K562 (cell line): Measurements from ENCODE around the gene LRMDA. TPM values are rescaled to one million over a fixed set of nuclear protein-coding genes. Genes with fewer than 3 reads are reported as not detected.
A peak's percentile ranks its signal among the peaks of the same experiment; 100 is the strongest.

Experiments
- ATAC-seq: fragments of 200-7000 bp; cut with Tn5 transposase; 3 replicates; pipeline ENCODE4 v1.9.1; 2020; ENCODE audit warnings: moderate library complexity
- BruUV-seq: library from RNA; stranded (reverse); fragments of 400-500 nt; replicated peaks from 2 replicates; lab custom pipeline; 2021; lab: Mats Ljungman, UMichigan
- CTCF ChIA-PET: fragments of 300-600 bp; formaldehyde crosslinking; extraction: SDS; loops from one replicate; lab custom pipeline; 2021; ENCODE audit warnings: low intra/inter-chr PET ratio; lab: Yijun Ruan, JAX
- POLR2A ChIA-PET: fragments of 300-600, 350-650 bp; sonication (Branson Sonifier 250); formaldehyde crosslinking; extraction: SDS; loops from one replicate; lab custom pipeline; 2021; ENCODE audit warnings: antibody characterized with exemption, inconsistent platforms; lab: Yijun Ruan, JAX
- DNase-seq, 4 experiments: peaks; one replicate each; pipeline versions ENCODE4 v3.0.0 to v3.0.0-alpha.2; 2011 to 2018; ENCODE audit warnings: low spot score in 3 of 4, mixed read lengths in 3 of 4; ENCODE audit errors: extremely low read depth in 1 of 4
- FAIRE-seq: peaks from 2 replicates; lab custom pipeline; 2011; peaks lifted over from hg19 to GRCh38; lab: Jason Lieb, UNC
- H2AFZ ChIP-seq: 2 replicates; pipeline ENCODE4 v1.6.0; 2011; ENCODE audit warnings: low read depth, low read length, control low read depth, inconsistent platforms
- H3K27ac ChIP-seq: fragments of 200-600 bp; 3 replicates; pipeline ENCODE4 v1.8.0; 2011; ENCODE audit warnings: low read depth, mild to moderate bottlenecking, control low read depth, inconsistent platforms, low read length, moderate library complexity, mixed read lengths; ENCODE audit errors: extremely low read depth
- H3K27me3 ChIP-seq, 2 experiments: fragments of 300-600 bp in 1 of 2; 2 replicates in 1 of 2; 3 replicates in 1 of 2; pipeline versions ENCODE4 v1.6.0 to v1.8.0; 2011; ENCODE audit warnings: inconsistent platforms in 2 of 2, low read length in 2 of 2, mild to moderate bottlenecking in 1 of 2, mixed read lengths in 1 of 2, moderate library complexity in 1 of 2; ENCODE audit not compliant: control insufficient read depth in 2 of 2, insufficient read depth in 2 of 2
- H3K36me3 ChIP-seq: fragments of 300-600 bp; 3 replicates; pipeline ENCODE4 v1.8.0; 2011; ENCODE audit warnings: mild to moderate bottlenecking, low read length, inconsistent platforms; ENCODE audit not compliant: control insufficient read depth, insufficient read depth
- H3K4me1 ChIP-seq, 2 experiments: fragments of 200-600 bp in 1 of 2; replicated peaks in 1 of 2; 2 replicates in 1 of 2; 3 replicates in 1 of 2; pipeline versions ENCODE4 v1.5.1 to v1.8.0; 2011; ENCODE audit warnings: inconsistent platforms in 2 of 2, low read length in 2 of 2, mild to moderate bottlenecking in 1 of 2, mixed read lengths in 1 of 2, moderate library complexity in 1 of 2; ENCODE audit not compliant: control insufficient read depth in 2 of 2, insufficient read depth in 2 of 2
- H3K4me2 ChIP-seq: 2 replicates; pipeline ENCODE4 v1.6.1; 2011; ENCODE audit warnings: low read length, control low read depth, inconsistent platforms, mixed read lengths; ENCODE audit not compliant: insufficient read depth
- H3K4me3 ChIP-seq: fragments of 200-600 bp; sonication (generic), shearing (Covaris generic); 2 replicates; pipeline ENCODE4 v1.5.1; 2016; ENCODE audit warnings: control low read depth, inconsistent platforms
- H3K79me2 ChIP-seq: fragments of 200-600 bp; 3 replicates; pipeline ENCODE4 v1.8.0; 2011; ENCODE audit warnings: low read length, inconsistent platforms; ENCODE audit not compliant: control insufficient read depth, insufficient read depth
- H3K9ac ChIP-seq, 2 experiments: 2 replicates each; pipeline versions ENCODE4 v1.6.0 to v1.6.1; 2011; ENCODE audit warnings: low read depth in 2 of 2, low read length in 2 of 2, control low read depth in 1 of 2, inconsistent platforms in 1 of 2, mild to moderate bottlenecking in 1 of 2, mixed read lengths in 1 of 2; ENCODE audit not compliant: insufficient read depth in 1 of 2
- H3K9me1 ChIP-seq: one replicate; pipeline ENCODE4 v1.6.0; 2011; ENCODE audit warnings: inconsistent platforms, mild to moderate bottlenecking, low read length, moderate library complexity; ENCODE audit not compliant: control insufficient read depth, insufficient read depth
- H3K9me3 ChIP-seq: replicated peaks from 2 replicates; pipeline ENCODE4 v1.5.1; 2011; ENCODE audit warnings: low read depth, low read length, inconsistent platforms; ENCODE audit not compliant: control insufficient read depth, insufficient read depth
- H4K20me1 ChIP-seq: replicated peaks from 2 replicates; pipeline ENCODE4 v1.6.1; 2011; ENCODE audit warnings: low read length, inconsistent platforms, mixed read lengths; ENCODE audit not compliant: control insufficient read depth, insufficient read depth
- CBX3 ChIP-seq, 2 experiments: IDR thresholded peaks; 1 replicate in 1 of 2; 2 replicates in 1 of 2; pipeline ENCODE4 v1.6.1; 2012; ENCODE audit warnings: inconsistent platforms in 2 of 2, low read length in 2 of 2, borderline replicate concordance in 1 of 2, control low read depth in 1 of 2
- CSDE1 ChIP-seq, 2 experiments: fragments of 450-650 bp; IDR thresholded peaks; 2 replicates each; pipeline ENCODE4 v1.6.1; 2016; ENCODE audit warnings: mild to moderate bottlenecking in 1 of 2
- DACH1 ChIP-seq: fragments of 450-650 bp; IDR thresholded peaks from 2 replicates; pipeline ENCODE4 v1.6.1; 2018; ENCODE audit not compliant: partially characterized antibody
- DPF2 ChIP-seq: fragments of 450-650 bp; IDR thresholded peaks from 2 replicates; pipeline ENCODE4 v1.6.1; 2016
- FOSL1 ChIP-seq: fragments of 200-800 bp; sonication (Bioruptor generic); conservative IDR thresholded peaks from 2 replicates; pipeline ENCODE4 v1.6.1; 2016; ENCODE audit warnings: missing genetic modification characterization, missing compliant biosample characterization
- HLTF ChIP-seq: fragments of 450-650 bp; IDR thresholded peaks from 2 replicates; pipeline ENCODE4 v1.6.1; 2016
- JUND ChIP-seq, 2 experiments: IDR thresholded peaks; 2 replicates in 1 of 2; 3 replicates in 1 of 2; pipeline ENCODE4 v1.6.1; 2011; ENCODE audit warnings: borderline replicate concordance in 2 of 2, low read depth in 2 of 2, low read length in 2 of 2, improper control_type of control experiment in 1 of 2, missing biosample characterization in 1 of 2, missing genetic modification characterization in 1 of 2, missing genetic modification reagents in 1 of 2
- MYBL2 ChIP-seq, 2 experiments: fragments of 450-650 bp in 1 of 2; sonication (generic) in 1 of 2; formaldehyde crosslinking in 1 of 2; IDR thresholded peaks; 2 replicates each; pipeline versions ENCODE4 v1.6.1 to v1.8.1; 2017 to 2022; ENCODE audit warnings: borderline replicate concordance in 1 of 2, inconsistent platforms in 1 of 2, low read depth in 1 of 2, mild to moderate bottlenecking in 1 of 2, missing genetic modification reagents in 1 of 2, moderate library complexity in 1 of 2
- SIN3A ChIP-seq, 2 experiments: fragments of 150-350 bp in 1 of 2; IDR thresholded peaks; 2 replicates each; pipeline ENCODE4 v1.6.1; 2011 to 2016; ENCODE audit warnings: borderline replicate concordance in 2 of 2, low read depth in 2 of 2, low read length in 2 of 2, mild to moderate bottlenecking in 2 of 2, moderate library complexity in 2 of 2; ENCODE audit not compliant: control insufficient read depth in 1 of 2
- SNRNP70 ChIP-seq: fragments of 200-400 bp; formaldehyde crosslinking; optimal IDR thresholded peaks from 2 replicates; pipeline ENCODE3; 2017; ENCODE audit warnings: low read depth, low read length
- STAG1 ChIP-seq: sonication (generic); formaldehyde crosslinking; IDR thresholded peaks from 2 replicates; pipeline ENCODE4 v1.5.0; 2020; ENCODE audit warnings: missing genetic modification reagents, borderline replicate concordance
- ZKSCAN1 ChIP-seq: fragments of 150-350 bp; IDR thresholded peaks from 2 replicates; pipeline ENCODE4 v1.6.1; 2016; ENCODE audit warnings: low read depth, low read length
- ZNF217 ChIP-seq: sonication (generic); formaldehyde crosslinking; IDR thresholded peaks from 2 replicates; pipeline ENCODE4 v1.8.0; 2022; ENCODE audit warnings: mild to moderate bottlenecking, missing genetic modification reagents
- ZNF764 ChIP-seq: fragments of 250-450 bp; sonication (Bioruptor Pico); IDR thresholded peaks from 2 replicates; pipeline ENCODE4 v1.4.0; 2020; ENCODE audit warnings: low read depth, mild to moderate bottlenecking, moderate library complexity
- WGBS: fragments of 100-300 bp; shearing (Covaris generic); methylation state at CpG from one replicate; pipeline ENCODE4 v1.1.6; 2016; ENCODE audit warnings: low coverage, mixed read lengths; ENCODE audit not compliant: insufficient coverage; ENCODE audit errors: missing lambda C conversion rate; 5-methylcytosine and 5-hydroxymethylcytosine counted together
- in situ Hi-C: fragments of 300-500 bp; cut with MboI; formaldehyde crosslinking; loops from 4 replicates; pipeline ENCODE4 v1.15.0; 2018; ENCODE audit warnings: inconsistent platforms, mixed read lengths
- intact Hi-C: fragments of 100-400 bp; cut with micrococcal nuclease; formaldehyde crosslinking; loops from 2 replicates; pipeline ENCODE4 v1.14.2; 2022
- polyA plus RNA-seq, 8 experiments: library from polyadenylated mRNA; depleted of rRNA in 4 of 8; stranded (reverse) in 5 of 8; unstranded in 3 of 8; fragments of >200 nt; fragmentation: Nextera tagmentation in 2 of 8; fragmentation: Illumina TruSeq in 1 of 8; extraction: Ambion mirVana in 2 of 8; extraction: Trizol in 1 of 8; gene quantifications; 2 replicates each; pipeline versions ENCODE4 v1.2.1 to v1.2.3, GENCODE V29; 2011 to 2014; ENCODE audit warnings: inconsistent platforms in 1 of 8, missing spikeins in 1 of 8
- total RNA-seq, 7 experiments: library from RNA; depleted of rRNA in 6 of 7; stranded (reverse); fragments of >200 nt in 6 of 7; fragmentation: Illumina TruSeq in 2 of 7; extraction: Trizol in 2 of 7; gene quantifications; 2 replicates each; pipeline versions ENCODE4 v1.2.1 to v1.2.3, GENCODE V29; 2011 to 2021; ENCODE audit warnings: low replicate concordance in 1 of 7
- TF ChIP-seq, protein P1 (sequence below), 2 experiments: fragments of 450-650 bp in 1 of 2; sonication (generic) in 1 of 2; formaldehyde crosslinking in 1 of 2; IDR thresholded peaks in 1 of 2; conservative IDR thresholded peaks in 1 of 2; 2 replicates each; pipeline versions ENCODE4 v1.6.1 to v1.8.1; 2016 to 2023; ENCODE audit warnings: mild to moderate bottlenecking in 2 of 2, moderate library complexity in 2 of 2, inconsistent platforms in 1 of 2, missing genetic modification reagents in 1 of 2
- TF ChIP-seq, protein P2 (sequence below), 2 experiments: fragments of 450-650 bp; IDR thresholded peaks; 2 replicates each; pipeline ENCODE4 v1.6.1; 2016
- TF ChIP-seq, protein P3 (sequence below): sonication (generic); formaldehyde crosslinking; IDR thresholded peaks from 2 replicates; pipeline ENCODE4 v1.8.0; 2023; ENCODE audit warnings: mild to moderate bottlenecking, missing genetic modification reagents

Gene LRMDA
- total and polyA plus RNA-seq, 9 of the 15 experiments (the other 6 are each of a cell fraction or from before 2014, with no cell fraction given), result 0.25 TPM; not detected in 8

DNA sequence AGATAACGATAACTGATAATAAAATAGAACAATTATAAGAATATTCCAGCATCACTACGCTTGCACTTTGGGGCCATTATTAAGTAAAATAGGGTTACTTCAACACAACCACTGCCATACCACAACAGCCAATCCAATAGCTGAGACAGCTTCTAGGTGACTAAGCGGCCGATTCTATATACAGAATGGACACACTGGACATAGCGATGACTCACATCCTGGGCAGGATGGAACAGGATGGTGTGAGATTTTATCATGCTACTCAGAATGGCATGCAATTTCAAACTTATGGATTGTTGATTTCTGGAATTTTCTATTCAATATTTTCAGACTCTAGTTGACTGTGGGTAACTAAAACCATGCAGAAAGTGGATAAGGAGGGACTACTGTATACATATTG, 920.9 kb downstream of the LRMDA start:
- DNase-seq, result peak in 1 of 4 experiments; percentile 5
- no peaks in the 10 kb centered on the region for H3K36me3 ChIP-seq
- 2% methylated on average over 5 of the region's 5 CpGs for WGBS
- FAIRE-seq, result no peak
- no peak overlapping the region for H3K27ac ChIP-seq
- no peak overlapping the region for H2AFZ ChIP-seq
- intact Hi-C loops, result no loop called here
- TF ChIP-seq MYBL2 (IDR thresholded peaks at IDR 0.05; ENCODE audit: low read depth) (no peak), MYBL2 (CRISPR knock-in tag; IDR thresholded peaks at IDR 0.05; ENCODE audit: borderline replicate concordance) (no peak), HLTF (no peak), ZNF217 (CRISPR knock-in tag) (no peak), CBX3 (IDR thresholded peaks at IDR 0.05; ENCODE audit: borderline replicate concordance in 1 of 2, low read length in 2 of 2) (no peak), SIN3A (IDR thresholded peaks at IDR 0.05; ENCODE audit: borderline replicate concordance in 2 of 2, control insufficient read depth in 1 of 2, low read depth in 2 of 2, low read length in 2 of 2) (no peak), ZNF764 (CRISPR knock-in tag) (no peak), DACH1 (no peak), FOSL1 (tag) (peak; percentile 77), SNRNP70 (no peak), STAG1 (CRISPR knock-in tag) (no peak), JUND (IDR thresholded peaks at IDR 0.05; ENCODE audit: borderline replicate concordance, low read depth, low read length) (no peak), JUND (tag; IDR thresholded peaks at IDR 0.05; ENCODE audit: borderline replicate concordance, low read depth, low read length) (peak; percentile 59; the same call in 1 of the 3 replicates), ZKSCAN1 (no peak), CSDE1 (IDR thresholded peaks at IDR 0.05) (no peak), DPF2 (no peak)
- TF ChIP-seq, protein P1, sequence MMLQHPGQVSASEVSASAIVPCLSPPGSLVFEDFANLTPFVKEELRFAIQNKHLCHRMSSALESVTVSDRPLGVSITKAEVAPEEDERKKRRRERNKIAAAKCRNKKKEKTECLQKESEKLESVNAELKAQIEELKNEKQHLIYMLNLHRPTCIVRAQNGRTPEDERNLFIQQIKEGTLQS (IDR thresholded peaks at IDR 0.05), result peak; percentile 17; the same call in 1 of the 2 replicates
- TF ChIP-seq, protein P1 (CRISPR knock-in tag; conservative IDR thresholded peaks at IDR 0.05), result no peak
- TF ChIP-seq, protein P2, sequence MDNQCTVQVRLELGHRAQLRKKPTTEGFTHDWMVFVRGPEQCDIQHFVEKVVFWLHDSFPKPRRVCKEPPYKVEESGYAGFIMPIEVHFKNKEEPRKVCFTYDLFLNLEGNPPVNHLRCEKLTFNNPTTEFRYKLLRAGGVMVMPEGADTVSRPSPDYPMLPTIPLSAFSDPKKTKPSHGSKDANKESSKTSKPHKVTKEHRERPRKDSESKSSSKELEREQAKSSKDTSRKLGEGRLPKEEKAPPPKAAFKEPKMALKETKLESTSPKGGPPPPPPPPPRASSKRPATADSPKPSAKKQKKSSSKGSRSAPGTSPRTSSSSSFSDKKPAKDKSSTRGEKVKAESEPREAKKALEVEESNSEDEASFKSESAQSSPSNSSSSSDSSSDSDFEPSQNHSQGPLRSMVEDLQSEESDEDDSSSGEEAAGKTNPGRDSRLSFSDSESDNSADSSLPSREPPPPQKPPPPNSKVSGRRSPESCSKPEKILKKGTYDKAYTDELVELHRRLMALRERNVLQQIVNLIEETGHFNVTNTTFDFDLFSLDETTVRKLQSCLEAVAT (IDR thresholded peaks at IDR 0.05), result no peak
- TF ChIP-seq, protein P3, sequence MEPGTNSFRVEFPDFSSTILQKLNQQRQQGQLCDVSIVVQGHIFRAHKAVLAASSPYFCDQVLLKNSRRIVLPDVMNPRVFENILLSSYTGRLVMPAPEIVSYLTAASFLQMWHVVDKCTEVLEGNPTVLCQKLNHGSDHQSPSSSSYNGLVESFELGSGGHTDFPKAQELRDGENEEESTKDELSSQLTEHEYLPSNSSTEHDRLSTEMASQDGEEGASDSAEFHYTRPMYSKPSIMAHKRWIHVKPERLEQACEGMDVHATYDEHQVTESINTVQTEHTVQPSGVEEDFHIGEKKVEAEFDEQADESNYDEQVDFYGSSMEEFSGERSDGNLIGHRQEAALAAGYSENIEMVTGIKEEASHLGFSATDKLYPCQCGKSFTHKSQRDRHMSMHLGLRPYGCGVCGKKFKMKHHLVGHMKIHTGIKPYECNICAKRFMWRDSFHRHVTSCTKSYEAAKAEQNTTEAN (CRISPR knock-in tag), result no peak
- H3K79me2 ChIP-seq, result no peaks in the 10 kb centered on the region
- ChIA-PET POLR2A (no interaction called here), CTCF (no interaction called here)
- in situ Hi-C loops, result no loop called here
- no TSS peak for BruUV-seq
- no peaks in the 10 kb centered on the region for H4K20me1 ChIP-seq
- no peaks in the 10 kb centered on the region for H3K4me1 ChIP-seq
- no peaks in the 10 kb centered on the region for H3K9me3 ChIP-seq
- H3K9me1 ChIP-seq, result no peaks in the 10 kb centered on the region
- no peak for ATAC-seq
- H3K9ac ChIP-seq, result no peak overlapping the region
- no peaks in the 10 kb centered on the region for H3K27me3 ChIP-seq
- H3K4me3 ChIP-seq, result no peak overlapping the region
- H3K4me2 ChIP-seq, result no peak overlapping the region
